ENCODE data around the gene OR2T3. TPM values are rescaled to one million over a fixed set of nuclear protein-coding genes. Genes with fewer than 3 reads are reported as not detected.
"Not testable (repeated sequence)": the region's sequence is repeated elsewhere in the genome, so short reads cannot be mapped to it uniquely, and the experiment has no call there.

Gene OR2T3
- total RNA-seq, 4 donors from 2014 or later, result not detected

DNA sequence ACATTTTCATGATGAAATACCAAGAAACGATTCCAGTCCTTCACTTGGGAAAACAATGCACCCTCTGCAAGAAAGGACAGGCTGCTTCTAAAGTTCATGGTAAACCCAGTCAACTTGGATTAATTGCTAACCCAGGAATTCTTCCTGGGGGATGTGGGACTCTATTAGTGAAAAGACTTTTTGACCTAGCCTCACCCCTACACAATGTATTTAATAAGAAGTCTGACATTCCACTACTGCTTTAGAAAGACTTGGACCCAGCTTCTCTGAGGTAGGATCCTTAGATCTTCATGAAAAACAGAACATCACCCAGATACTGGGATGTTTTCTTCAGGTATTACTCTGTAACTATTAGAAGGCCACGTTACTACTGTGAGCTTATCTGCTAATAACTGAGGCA lies 27.8 kb upstream of the OR2T3 start, which contains the start of gene OR2T2:
OR2T2 (plus strand) TSS at position 239 of the 400 bp plus-strand sequence. CDS start 7,161 bp downstream, outside the sequence.
- H3K9me3 ChIP-seq; DNase-seq; intact Hi-C loops (cut with DNase I; ENCODE audit: low total_unique reads); H3K4me1 ChIP-seq; H3K36me3 ChIP-seq; ATAC-seq; in situ Hi-C loops (cut with MboI; ENCODE audit: low sequenced_read_pairs in 4 of 4); H3K27me3 ChIP-seq; H3K27ac ChIP-seq; H3K4me3 ChIP-seq: not testable (repeated sequence)

GRCh38 chr1:248448409-248449074 lies 24.6 kb upstream of the OR2T3 start:
- ATAC-seq; H3K4me3 ChIP-seq; H3K4me1 ChIP-seq; H3K36me3 ChIP-seq; DNase-seq; H3K27ac ChIP-seq; in situ Hi-C loops (cut with MboI; ENCODE audit: low sequenced_read_pairs in 4 of 4); H3K27me3 ChIP-seq; intact Hi-C loops (cut with DNase I; ENCODE audit: low total_unique reads); H3K9me3 ChIP-seq: not testable (repeated sequence)

GRCh38 chr1:248449821-248450465 lies 23.2 kb upstream of the OR2T3 start:
- DNase-seq; H3K9me3 ChIP-seq; ATAC-seq; intact Hi-C loops (cut with DNase I; ENCODE audit: low total_unique reads); H3K27me3 ChIP-seq; in situ Hi-C loops (cut with MboI; ENCODE audit: low sequenced_read_pairs in 4 of 4); H3K4me3 ChIP-seq; H3K36me3 ChIP-seq; H3K4me1 ChIP-seq; H3K27ac ChIP-seq: not testable (repeated sequence)

DNA sequence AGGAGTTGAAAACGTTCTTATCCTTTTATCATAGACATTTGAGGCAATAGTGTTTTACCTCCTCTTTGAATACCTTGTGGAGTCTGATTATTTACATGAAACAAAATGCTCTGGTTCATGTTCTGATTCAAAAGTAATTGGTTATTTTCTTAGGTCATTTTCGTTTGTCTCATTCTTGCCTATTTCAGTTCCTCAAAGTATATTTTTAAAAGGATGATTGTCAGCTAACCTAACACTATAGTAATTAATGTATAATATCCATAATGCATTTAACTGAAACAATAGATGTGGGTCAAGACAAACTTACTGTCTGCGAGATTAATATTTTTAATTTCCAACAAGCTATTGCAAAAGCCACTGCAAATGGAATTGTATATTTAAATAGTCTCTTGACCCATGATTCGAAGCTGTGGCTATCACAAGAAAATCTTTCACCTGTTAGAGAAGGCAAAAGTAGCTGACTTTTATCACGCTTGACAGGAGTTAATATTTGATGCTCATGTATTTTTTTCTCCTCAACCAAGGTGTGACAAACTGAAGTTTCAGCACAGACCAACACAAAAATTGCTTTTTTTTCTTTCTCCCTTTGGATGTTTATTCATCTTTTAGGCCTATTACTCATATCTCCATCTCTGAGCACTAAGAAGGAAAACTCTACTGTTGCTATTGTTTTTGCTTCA lies 22.5 kb upstream of the OR2T3 start:
- H3K27me3 ChIP-seq; DNase-seq; in situ Hi-C loops (cut with MboI; ENCODE audit: low sequenced_read_pairs in 4 of 4); intact Hi-C loops (cut with DNase I; ENCODE audit: low total_unique reads); H3K27ac ChIP-seq; H3K9me3 ChIP-seq; ATAC-seq; H3K4me3 ChIP-seq; H3K4me1 ChIP-seq; H3K36me3 ChIP-seq: not testable (repeated sequence)

- H3K9me3 ChIP-seq; H3K4me1 ChIP-seq; H3K27me3 ChIP-seq; H3K36me3 ChIP-seq; in situ Hi-C loops (cut with MboI; ENCODE audit: low sequenced_read_pairs in 4 of 4); DNase-seq; H3K27ac ChIP-seq; ATAC-seq; intact Hi-C loops (cut with DNase I; ENCODE audit: low total_unique reads); H3K4me3 ChIP-seq: not testable (repeated sequence)
These were observed 19.5 kb upstream of the OR2T3 start for GRCh38 chr1:248453619-248454018.

- H3K27ac ChIP-seq; H3K4me1 ChIP-seq; DNase-seq; H3K4me3 ChIP-seq; H3K36me3 ChIP-seq; in situ Hi-C loops (cut with MboI; ENCODE audit: low sequenced_read_pairs in 4 of 4); ATAC-seq; intact Hi-C loops (cut with DNase I; ENCODE audit: low total_unique reads); H3K9me3 ChIP-seq; H3K27me3 ChIP-seq: not testable (repeated sequence)
These were observed 18.1 kb upstream of the OR2T3 start for GRCh38 chr1:248455045-248455444.

DNA sequence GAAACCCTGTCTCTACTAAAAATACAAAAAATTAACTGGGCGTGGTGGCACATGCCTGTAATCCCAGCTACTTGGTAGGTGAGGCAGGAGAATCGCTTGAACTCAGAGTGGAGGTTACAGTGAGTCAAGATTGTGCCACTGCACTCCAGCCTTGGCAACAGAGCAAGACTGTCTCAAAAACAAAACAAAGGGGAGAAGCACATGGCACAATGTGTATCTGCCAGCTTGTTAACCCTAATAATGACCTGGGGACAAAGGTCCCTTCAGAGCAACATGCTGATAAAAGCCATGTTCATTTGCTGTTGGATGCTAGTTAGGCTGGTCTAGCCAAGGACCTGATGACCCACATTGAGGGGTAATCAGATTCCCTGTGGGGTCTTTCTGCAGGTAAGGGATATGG lies 16.5 kb upstream of the OR2T3 start:
- ATAC-seq; H3K27me3 ChIP-seq; H3K4me3 ChIP-seq; H3K4me1 ChIP-seq; intact Hi-C loops (cut with DNase I; ENCODE audit: low total_unique reads); H3K36me3 ChIP-seq; in situ Hi-C loops (cut with MboI; ENCODE audit: low sequenced_read_pairs in 4 of 4); H3K9me3 ChIP-seq; H3K27ac ChIP-seq; DNase-seq: not testable (repeated sequence)

- H3K9me3 ChIP-seq; H3K27me3 ChIP-seq; intact Hi-C loops (cut with DNase I; ENCODE audit: low total_unique reads); ATAC-seq; H3K4me1 ChIP-seq; DNase-seq; H3K27ac ChIP-seq; H3K36me3 ChIP-seq; H3K4me3 ChIP-seq; in situ Hi-C loops (cut with MboI; ENCODE audit: low sequenced_read_pairs in 4 of 4): not testable (repeated sequence)
These were observed 14.0 kb upstream of the OR2T3 start for GRCh38 chr1:248459117-248459516.
